C4-2B (cell line): ENCODE measurements around the gene RGS16.
A peak's percentile ranks its signal among the peaks of the same experiment; 100 is the strongest.

Experiments used
- CTCF ChIP-seq: fragments of 450-650 bp; conservative IDR thresholded peaks from 2 replicates; pipeline ENCODE4 v1.5.1; 2017; ENCODE audit warnings: mild to moderate bottlenecking
- ZFX ChIP-seq: fragments of 450-650 bp; IDR thresholded peaks from 2 replicates; pipeline ENCODE4 v1.6.1; 2017

- TF ChIP-seq CTCF (peak; percentile 97), ZFX (no peak)
Measured at GRCh38 chr1:182595641-182596240, 8.4 kb downstream of the RGS16 start.
